Measurements from ENCODE around the gene FAM222A. TPM values are rescaled to one million over a fixed set of nuclear protein-coding genes. Genes with fewer than 3 reads are reported as not detected.
A peak's percentile ranks its signal among the peaks of the same experiment; 100 is the strongest.
"Not testable (repeated sequence)": the region's sequence is repeated elsewhere in the genome, so short reads cannot be mapped to it uniquely, and the experiment has no call there.

FAM222A gene
- total RNA-seq, 1 donor: 0.36 TPM

- H3K27me3 ChIP-seq (ENCODE audit: insufficient read depth, low read length): no peaks in the 10 kb centered on the region
- no peak overlapping the region for H3K27ac ChIP-seq (ENCODE audit: low read depth, low read length)
- H2AFZ ChIP-seq (ENCODE audit: low read length): no peak overlapping the region
- DNase-seq (ENCODE audit: insufficient read length, low spot score, missing footprints): peak; percentile 14
- no peak for TF ChIP-seq CTCF (IDR thresholded peaks at IDR 0.05; ENCODE audit: extremely low read depth, low read depth, low read length)
- H3K36me3 ChIP-seq (ENCODE audit: insufficient read depth, low read length): no peaks in the 10 kb centered on the region
- no peaks in the 10 kb centered on the region for H4K20me1 ChIP-seq (ENCODE audit: insufficient read depth, low read length)
- H3K79me2 ChIP-seq (ENCODE audit: insufficient read depth, low read length): no peaks in the 10 kb centered on the region
- no peak overlapping the region for H3K4me2 ChIP-seq (ENCODE audit: insufficient read depth, low read length)
- H3K4me3 ChIP-seq (ENCODE audit: insufficient read depth, low read length): no peak overlapping the region
- no peaks in the 10 kb centered on the region for H3K9me3 ChIP-seq (ENCODE audit: low read depth, low read length)
- H3K4me1 ChIP-seq (ENCODE audit: insufficient read depth, low read length): no peaks in the 10 kb centered on the region
These were observed 19.7 kb upstream of the FAM222A start for GRCh38 chr12:109693653-109694600.

- H4K20me1 ChIP-seq (ENCODE audit: insufficient read depth, low read length); H3K27ac ChIP-seq (ENCODE audit: low read depth, low read length): not testable (repeated sequence)
These were observed 19.0 kb upstream of the FAM222A start for GRCh38 chr12:109694629-109695028.

GRCh38 chr12:109695416-109695815, 18.2 kb upstream of the FAM222A start:
- Histone ChIP-seq H2AFZ (ENCODE audit: low read length) (no peak overlapping the region), H3K4me2 (ENCODE audit: insufficient read depth, low read length) (no peak overlapping the region), H4K20me1 (ENCODE audit: insufficient read depth, low read length) (no peaks in the 10 kb centered on the region), H3K79me2 (ENCODE audit: insufficient read depth, low read length) (no peaks in the 10 kb centered on the region), H3K4me3 (ENCODE audit: insufficient read depth, low read length) (no peak overlapping the region), H3K27me3 (ENCODE audit: insufficient read depth, low read length) (no peaks in the 10 kb centered on the region), H3K9me3 (ENCODE audit: low read depth, low read length) (no peaks in the 10 kb centered on the region), H3K4me1 (ENCODE audit: insufficient read depth, low read length) (no peaks in the 10 kb centered on the region), H3K36me3 (ENCODE audit: insufficient read depth, low read length) (no peaks in the 10 kb centered on the region), H3K27ac (ENCODE audit: low read depth, low read length) (no peak overlapping the region)
- TF ChIP-seq CTCF (IDR thresholded peaks at IDR 0.05; ENCODE audit: extremely low read depth, low read depth, low read length): no peak
- peak; percentile 15 for DNase-seq (ENCODE audit: insufficient read length, low spot score, missing footprints)

More at GRCh38 chr12:109694629-109695028, 19.0 kb upstream of the FAM222A start:
- not testable (repeated sequence) for DNase-seq (ENCODE audit: insufficient read length, low spot score, missing footprints); H3K4me3 ChIP-seq (ENCODE audit: insufficient read depth, low read length); H3K4me1 ChIP-seq (ENCODE audit: insufficient read depth, low read length); H3K79me2 ChIP-seq (ENCODE audit: insufficient read depth, low read length); H3K36me3 ChIP-seq (ENCODE audit: insufficient read depth, low read length); H3K27me3 ChIP-seq (ENCODE audit: insufficient read depth, low read length); H3K9me3 ChIP-seq (ENCODE audit: low read depth, low read length); H2AFZ ChIP-seq (ENCODE audit: low read length); H3K4me2 ChIP-seq (ENCODE audit: insufficient read depth, low read length)

GRCh38 chr12:109695961-109696461, 17.6 kb upstream of the FAM222A start:
- H3K4me2 ChIP-seq (ENCODE audit: insufficient read depth, low read length): no peak overlapping the region
- no peak for TF ChIP-seq CTCF (IDR thresholded peaks at IDR 0.05; ENCODE audit: extremely low read depth, low read depth, low read length)
- no peaks in the 10 kb centered on the region for H4K20me1 ChIP-seq (ENCODE audit: insufficient read depth, low read length)
- no peak overlapping the region for H2AFZ ChIP-seq (ENCODE audit: low read length)
- no peak overlapping the region for H3K27ac ChIP-seq (ENCODE audit: low read depth, low read length)
- H3K36me3 ChIP-seq (ENCODE audit: insufficient read depth, low read length): no peaks in the 10 kb centered on the region
- H3K4me3 ChIP-seq (ENCODE audit: insufficient read depth, low read length): no peak overlapping the region
- H3K27me3 ChIP-seq (ENCODE audit: insufficient read depth, low read length): no peaks in the 10 kb centered on the region
- H3K4me1 ChIP-seq (ENCODE audit: insufficient read depth, low read length): no peaks in the 10 kb centered on the region
- no peaks in the 10 kb centered on the region for H3K79me2 ChIP-seq (ENCODE audit: insufficient read depth, low read length)
- DNase-seq (ENCODE audit: insufficient read length, low spot score, missing footprints): peak; percentile 29
- no peaks in the 10 kb centered on the region for H3K9me3 ChIP-seq (ENCODE audit: low read depth, low read length)

All from osteoblast (primary cell).